ENCODE data around the gene TRPC4.

- TF ChIP-seq CTCF (IDR thresholded peaks at IDR 0.05 in 8 of 11, conservative IDR thresholded peaks at IDR 0.05 in 3 of 11) (no peak), POLR2A (IDR thresholded peaks at IDR 0.05) (no peak), POLR2AphosphoS5 (IDR thresholded peaks at IDR 0.05) (no peak)
Measured at GRCh38 chr13:37769545-37769944, 100.0 kb downstream of the TRPC4 start.

Data from spleen (tissue), 7 donors.